Aorta (tissue), 5 donors: ENCODE results near the gene MTSS2. TPM values are rescaled to one million over a fixed set of nuclear protein-coding genes. Genes with fewer than 3 reads are reported as not detected.
"Not testable (repeated sequence)": the region's sequence is repeated elsewhere in the genome, so short reads cannot be mapped to it uniquely, and the experiment has no call there.

Experiments
- ATAC-seq: fragments of 200-7000 bp; cut with Tn5 transposase; one replicate; pipeline ENCODE4 v1.9.1; 2022; ENCODE audit warnings: moderate library complexity; ENCODE audit not compliant: low FRiP score
- DNase-seq, 2 donors: peaks; one replicate each; pipeline ENCODE4 v3.0.0-alpha.2; 2020
- H3K27ac ChIP-seq, 2 donors: one replicate each; pipeline ENCODE4 v1.5.1; 2013; ENCODE audit warnings: low read length in 2 of 2, mild to moderate bottlenecking in 2 of 2, moderate library complexity in 2 of 2, control low read depth in 1 of 2, inconsistent platforms in 1 of 2, low read depth in 1 of 2
- H3K27me3 ChIP-seq, 2 donors: one replicate each; pipeline ENCODE4 v1.6.1; 2013; ENCODE audit warnings: control low read depth in 1 of 2, low read length in 1 of 2, mild to moderate bottlenecking in 1 of 2, moderate library complexity in 1 of 2; ENCODE audit not compliant: insufficient read depth in 2 of 2, control insufficient read depth in 1 of 2
- H3K36me3 ChIP-seq, 2 donors: one replicate each; pipeline ENCODE4 v1.6.1; 2013; ENCODE audit warnings: control low read depth in 1 of 2, low read length in 1 of 2, mild to moderate bottlenecking in 1 of 2; ENCODE audit not compliant: insufficient read depth in 2 of 2, control insufficient read depth in 1 of 2
- H3K4me1 ChIP-seq, 2 donors: one replicate each; pipeline ENCODE4 v1.6.1; 2013; ENCODE audit warnings: low read length in 2 of 2, control low read depth in 1 of 2, mild to moderate bottlenecking in 1 of 2, moderate library complexity in 1 of 2; ENCODE audit not compliant: insufficient read depth in 2 of 2, control insufficient read depth in 1 of 2
- H3K4me3 ChIP-seq, 2 donors: one replicate each; pipeline ENCODE4 v1.5.1; 2013; ENCODE audit warnings: low read length in 2 of 2, control low read depth in 1 of 2, mild to moderate bottlenecking in 1 of 2
- H3K9me3 ChIP-seq: one replicate; pipeline ENCODE4 v1.6.1; 2013; ENCODE audit warnings: mild to moderate bottlenecking, low read length; ENCODE audit not compliant: control insufficient read depth
- WGBS, 2 donors: extraction: QIAGEN DNeasy Blood & Tissue Kit; methylation state at CpG; one replicate each; pipeline ENCODE4 v1.1.7; 2013; 5-methylcytosine and 5-hydroxymethylcytosine counted together
- intact Hi-C, 2 donors: fragments of 100-400 bp; cut with DNase I; formaldehyde crosslinking; loops; one replicate each; pipeline versions ENCODE4 v1.14.2 to v1.15.0; 2022
- polyA plus RNA-seq, 2 donors: library from polyadenylated mRNA; stranded (reverse); fragments of 200-250 nt; gene quantifications; one replicate each; pipeline ENCODE4 v1.2.3, GENCODE V29; 2013
- total RNA-seq, 2 donors: library from RNA; stranded (reverse); fragmentation: NEBNext Ultra II Directional; extraction: Animal tissue kit (Norgen Biotek cat#: 25700); gene quantifications; one replicate each; pipeline ENCODE4 v1.2.1, GENCODE V29; 2021
- donor health status: healthy with polysubstance abuse.
- donor health status: Bipolar disorder and iron deficiency.
- donor health status: DM: no; HTN: no; CAD: no.
- donor health status: DM: no; HTN: no; CAD: no.
- donor health status: DM: yes; HTN: yes; CAD: no.

MTSS2 gene
- total and polyA plus RNA-seq, 4 donors: 22.0 to 87.4 (median 49.6) TPM

DNA sequence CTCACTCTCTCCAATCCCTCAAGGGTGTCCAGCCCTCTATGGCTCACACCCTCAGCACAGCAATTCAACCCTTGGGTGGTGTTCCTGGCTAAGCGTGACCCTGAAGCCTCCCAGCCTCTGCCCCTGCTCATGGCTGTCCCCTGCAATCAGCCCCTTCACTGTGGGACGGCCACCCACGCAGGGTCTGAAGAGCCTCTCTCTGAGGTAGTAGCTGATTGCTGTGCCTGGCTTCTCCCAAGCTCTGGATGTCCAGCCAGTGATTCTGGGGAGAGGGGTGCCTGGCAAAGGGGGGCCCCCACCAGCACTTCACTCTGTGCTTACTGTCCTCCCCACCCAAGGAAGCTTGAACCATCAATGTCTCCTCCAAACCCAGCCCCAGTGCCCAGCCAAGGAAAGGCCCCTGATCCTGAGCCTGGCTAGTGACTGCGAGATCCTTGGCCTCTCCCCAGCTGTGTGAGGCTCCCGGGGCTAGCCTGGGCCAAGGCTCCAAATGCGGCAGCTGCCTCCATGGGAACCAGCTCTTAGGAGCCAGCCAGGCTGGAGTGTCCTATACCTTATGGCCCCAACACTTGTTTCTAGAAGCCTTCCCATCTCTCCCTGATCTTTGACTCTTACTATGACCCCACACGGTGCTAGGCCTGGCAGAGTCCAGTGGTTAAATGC lies 9.9 kb downstream of the MTSS2 start:
- Histone ChIP-seq H3K36me3 (peaks cover 0 to 5% of the 10 kb centered on the region in 2 donors), H3K27ac (no peak overlapping the region)
- intact Hi-C loops: loop anchor here in 1 of 2 donors (10.0 kb wide), 1 partner anchor 679 kb away; the partner anchor contains the start of gene CALB2

DNA sequence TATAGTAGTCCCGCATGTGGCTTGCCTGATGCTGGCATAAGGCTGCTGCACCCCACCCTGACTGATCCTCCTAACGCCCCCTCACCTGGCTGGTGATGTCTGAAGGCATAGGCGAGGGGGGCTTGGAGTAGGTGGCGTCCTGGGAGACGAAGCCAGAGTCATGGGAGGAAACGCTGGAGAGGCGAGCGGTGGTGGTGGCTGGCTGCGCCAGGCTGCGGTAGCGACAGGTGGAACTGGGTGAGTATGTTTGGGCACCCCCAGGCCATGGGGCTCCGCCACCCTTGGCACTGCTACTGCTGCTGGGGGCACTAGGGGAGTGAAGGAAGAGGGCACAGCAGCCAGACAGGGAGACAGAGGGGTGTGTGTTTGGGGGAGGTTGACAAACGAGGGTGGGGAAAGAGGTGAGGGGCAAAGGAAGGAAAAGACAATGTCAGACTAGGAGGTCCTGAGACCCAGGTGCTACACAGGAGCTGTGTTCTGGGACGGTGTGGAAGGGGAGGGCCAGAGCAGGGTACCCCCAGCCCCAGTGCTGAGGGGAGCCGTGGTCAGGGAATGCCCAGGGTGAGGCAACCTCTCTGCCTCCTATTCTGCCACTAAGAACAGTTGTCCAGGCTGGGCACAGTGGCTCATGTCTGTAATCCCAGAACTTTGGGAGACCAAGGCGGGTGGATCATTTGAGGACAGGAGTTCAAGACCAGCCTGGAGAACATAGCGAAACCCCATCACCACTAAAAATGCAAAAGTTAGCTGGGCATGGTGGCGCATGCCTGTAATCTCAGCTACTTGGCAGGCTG lies 11.4 kb downstream of the MTSS2 start:
- intact Hi-C loops: loop anchor here in 1 of 2 donors (10.0 kb wide), 1 partner anchor 680 kb away; the partner anchor contains the start of gene CALB2
- peaks cover 0 to 5% of the 10 kb centered on the region in 2 donors for H3K36me3 ChIP-seq
- DNase-seq (peak; percentile 30 to 59), ATAC-seq (no peak)
- no peak overlapping the region for H3K4me3 ChIP-seq
- no peaks in the 10 kb centered on the region for H3K9me3 ChIP-seq
- WGBS, 2 donors: 81 to 84% methylated on average over 18 of the region's 18 CpGs
- H3K4me1 ChIP-seq: no peaks in the 10 kb centered on the region
- no peaks in the 10 kb centered on the region for H3K27me3 ChIP-seq
- H3K27ac ChIP-seq: no peak overlapping the region

More for the DNA sequence above, 9.9 kb downstream of the MTSS2 start:
- Histone ChIP-seq H3K4me3 (no peak overlapping the region), H3K27me3 (no peaks in the 10 kb centered on the region), H3K9me3 (no peaks in the 10 kb centered on the region), H3K4me1 (no peaks in the 10 kb centered on the region)
- DNase-seq (peak; percentile 50 to 70), ATAC-seq (no peak)
- 53 to 58% methylated on average over 7 of the region's 7 CpGs for WGBS, 2 donors

DNA sequence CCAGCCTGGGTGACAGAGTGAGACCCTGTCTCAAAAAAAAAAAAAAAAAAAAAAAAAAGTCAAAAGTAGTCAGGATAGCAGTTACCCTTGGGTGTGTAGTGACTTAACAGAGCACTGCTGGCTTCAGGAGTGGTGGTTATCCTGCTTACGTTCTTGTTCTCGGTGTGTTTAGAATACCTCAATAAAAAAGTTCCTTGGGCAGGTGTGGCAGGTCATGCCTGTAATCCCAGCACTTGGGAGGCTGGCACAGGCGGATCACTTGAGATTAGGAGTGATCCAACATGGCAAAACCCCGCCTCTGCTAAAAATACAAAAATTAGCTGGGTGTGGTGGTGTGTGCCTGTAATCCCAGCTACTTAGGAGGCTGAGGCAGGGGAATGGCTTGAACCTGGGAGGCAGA lies 14.9 kb downstream of the MTSS2 start:
- 91 to 95% methylated on average over 4 of the region's 4 CpGs for WGBS, 2 donors
- H3K9me3 ChIP-seq, H3K4me1 ChIP-seq, H3K27ac ChIP-seq, H3K36me3 ChIP-seq, H3K27me3 ChIP-seq, ATAC-seq, H3K4me3 ChIP-seq: not testable (repeated sequence)
- DNase-seq: peak; percentile 9 to 14
- intact Hi-C loops: loop anchor here in 1 of 2 donors (10.0 kb wide), 1 partner anchor 684 kb away; the partner anchor contains the start of gene CALB2

DNA sequence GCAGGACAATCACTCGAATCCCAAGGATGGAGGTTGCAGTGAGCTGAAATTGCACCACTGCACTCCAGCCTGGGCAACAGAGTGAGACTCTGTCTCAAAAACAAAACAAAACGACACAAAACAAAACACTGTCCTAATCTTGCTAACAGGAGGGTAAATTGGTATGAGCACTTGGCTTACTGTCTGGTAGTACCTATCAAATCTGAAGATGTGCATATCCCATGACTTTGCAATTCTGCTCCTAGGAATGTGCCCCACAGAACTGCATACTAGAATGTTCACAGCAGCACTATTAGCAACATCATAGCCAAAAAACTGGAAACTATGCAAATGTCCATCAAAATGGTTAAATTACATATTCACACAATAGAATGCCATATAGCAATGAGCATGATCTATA lies 15.7 kb downstream of the MTSS2 start:
- H3K4me3 ChIP-seq: no peak overlapping the region
- intact Hi-C loops: loop anchor here in 1 of 2 donors (10.0 kb wide), 1 partner anchor 685 kb away; the partner anchor contains the start of gene CALB2
- H3K27ac ChIP-seq: no peak overlapping the region
- H3K9me3 ChIP-seq: no peaks in the 10 kb centered on the region
- H3K36me3 ChIP-seq: no peaks in the 10 kb centered on the region
- no peaks in the 10 kb centered on the region for H3K27me3 ChIP-seq
- no peaks in the 10 kb centered on the region for H3K4me1 ChIP-seq
- ATAC-seq (no peak), DNase-seq (no peak)
- WGBS, 2 donors: 90 to 92% methylated on average over 2 of the region's 2 CpGs

DNA sequence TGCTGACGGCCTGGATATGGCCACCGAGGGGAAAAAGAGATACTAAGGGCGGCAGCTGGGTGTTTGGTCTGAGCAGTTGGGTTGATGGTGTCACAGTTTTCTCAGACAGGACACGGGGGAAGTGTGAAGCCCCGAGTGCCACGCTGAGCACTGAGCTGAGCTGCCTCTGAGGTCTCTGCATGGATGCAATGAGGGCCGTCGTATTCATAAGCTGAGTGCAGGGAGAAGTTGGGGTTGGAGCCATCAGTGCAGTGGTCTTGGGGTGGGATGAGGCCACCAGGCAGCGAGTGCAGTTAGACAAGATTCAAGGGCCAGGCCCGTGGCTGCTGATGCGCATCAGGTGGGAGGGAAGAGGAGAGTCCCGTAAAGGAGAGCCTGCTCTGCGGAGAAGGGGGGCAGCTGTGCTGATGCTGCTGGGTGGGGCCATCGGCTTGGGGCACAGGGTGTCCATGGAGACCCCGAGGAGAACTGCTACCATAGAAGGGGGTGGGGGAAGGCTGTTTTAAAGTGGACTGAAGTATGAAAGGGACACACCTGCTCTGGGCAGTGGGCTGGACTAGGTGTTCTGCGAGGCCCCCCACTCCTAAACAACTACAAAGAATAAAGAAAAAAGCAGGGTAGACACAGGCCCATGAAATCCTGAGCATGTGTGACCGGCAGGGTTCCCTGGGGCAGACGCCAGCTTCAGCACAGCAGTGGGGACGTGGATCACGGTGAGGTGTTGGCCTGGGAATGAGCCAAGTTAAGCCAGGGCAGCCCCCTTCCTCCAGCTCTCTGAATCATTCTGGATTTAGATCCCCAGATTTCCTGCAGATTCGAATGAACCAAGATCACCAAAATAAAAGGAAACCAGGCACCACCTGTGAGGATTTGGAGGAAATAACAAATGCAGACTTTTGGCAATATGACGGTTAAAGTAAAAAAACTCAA lies 19.8 kb downstream of the MTSS2 start:
- no peaks in the 10 kb centered on the region for H3K4me1 ChIP-seq
- H3K4me3 ChIP-seq: no peak overlapping the region
- H3K9me3 ChIP-seq: no peaks in the 10 kb centered on the region
- H3K36me3 ChIP-seq: peaks cover 0 to 11% of the 10 kb centered on the region in 2 donors
- H3K27me3 ChIP-seq: no peaks in the 10 kb centered on the region
- 76 to 77% methylated on average over 22 of the region's 22 CpGs for WGBS, 2 donors
- ATAC-seq (no peak), DNase-seq (peak in 1 of 2 donors; percentile 65)
- intact Hi-C loops: no loop called here
- H3K27ac ChIP-seq: no peak overlapping the region

DNA sequence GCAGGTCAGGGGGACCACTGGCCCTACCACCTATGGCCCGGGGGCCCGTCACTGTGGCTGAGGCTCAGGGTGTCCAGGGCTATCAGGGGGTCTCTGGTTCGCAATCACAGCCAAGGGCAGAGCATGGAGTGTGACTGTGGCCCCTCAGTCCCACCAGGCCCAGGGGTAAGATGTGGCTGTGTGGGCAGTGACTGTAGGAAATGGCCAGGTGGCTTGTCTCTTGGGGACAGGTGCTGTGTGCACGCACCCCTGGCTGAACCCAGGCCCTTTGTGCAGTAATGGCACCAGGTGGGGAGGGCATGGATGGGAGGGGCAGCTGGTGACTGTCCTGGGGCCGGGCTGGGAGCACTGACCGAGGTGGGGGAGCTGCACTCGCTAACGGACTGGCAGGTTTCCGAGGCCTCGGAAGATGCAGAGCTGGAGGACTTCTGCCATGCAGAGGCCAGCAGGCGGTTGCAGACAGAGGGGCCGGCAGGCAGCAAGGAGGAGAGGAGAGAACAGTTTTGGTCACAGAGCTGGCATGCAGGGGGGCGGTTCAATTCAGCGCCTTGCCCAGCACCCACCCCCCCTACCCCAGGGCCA lies 20.6 kb downstream of the MTSS2 start:
- DNase-seq (peak in 1 of 2 donors; percentile 68), ATAC-seq (no peak)
- no peak overlapping the region for H3K27ac ChIP-seq
- intact Hi-C loops: no loop called here
- no peaks in the 10 kb centered on the region for H3K27me3 ChIP-seq
- H3K36me3 ChIP-seq: peaks cover 0 to 11% of the 10 kb centered on the region in 2 donors
- H3K4me1 ChIP-seq: no peaks in the 10 kb centered on the region
- WGBS, 2 donors: 82 to 83% methylated on average over 14 of the region's 14 CpGs
- no peaks in the 10 kb centered on the region for H3K9me3 ChIP-seq
- H3K4me3 ChIP-seq: no peak overlapping the region

DNA sequence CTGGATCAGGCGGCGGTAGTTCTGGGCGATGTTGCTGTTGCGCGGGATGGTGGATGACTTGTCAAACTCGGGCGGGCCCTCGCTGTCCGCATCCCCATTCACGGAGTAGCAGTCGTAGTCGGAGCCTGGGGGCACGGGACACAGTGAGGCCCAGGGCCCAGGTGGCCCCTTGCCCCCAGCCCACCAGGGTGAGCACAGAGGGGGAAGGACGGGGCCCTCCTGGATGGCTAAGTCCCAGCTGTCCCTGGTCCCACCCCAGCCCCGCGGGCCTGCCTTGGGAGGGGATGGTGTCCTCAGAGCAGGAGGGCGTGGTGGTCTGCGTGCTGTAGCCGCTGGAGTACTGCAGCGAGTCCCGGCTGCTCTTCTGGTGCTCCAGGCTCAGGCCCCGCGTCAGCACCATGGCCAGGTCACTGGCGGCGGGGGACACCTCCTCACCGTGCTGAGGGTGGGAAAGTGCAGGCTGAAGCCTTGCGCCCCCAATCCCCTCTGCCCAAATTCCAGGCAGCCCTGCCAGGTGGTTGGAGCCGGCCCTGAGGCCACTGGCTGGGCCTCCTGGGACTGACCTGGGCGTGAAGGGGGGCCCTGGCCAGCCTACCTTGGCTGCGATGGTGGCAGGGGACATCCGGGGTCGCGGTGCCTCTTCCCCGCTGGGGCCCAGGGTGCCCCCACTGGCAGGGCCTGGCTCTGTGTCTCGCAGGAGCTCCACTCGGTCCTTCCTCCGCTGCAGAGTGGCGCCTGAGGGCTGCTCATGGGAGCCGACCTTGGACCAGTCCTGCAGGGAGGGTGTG lies 21.3 kb downstream of the MTSS2 start:
- Histone ChIP-seq H3K27ac (no peak overlapping the region), H3K36me3 (peaks cover 0 to 11% of the 10 kb centered on the region in 2 donors)
- peak in 1 of 2 donors; percentile 68 for DNase-seq

More for the DNA sequence above, 21.3 kb downstream of the MTSS2 start:
- no peak overlapping the region for H3K4me3 ChIP-seq
- H3K27me3 ChIP-seq: no peaks in the 10 kb centered on the region
- H3K9me3 ChIP-seq: no peaks in the 10 kb centered on the region
- no peak for ATAC-seq
- WGBS, 2 donors: 82 to 85% methylated on average over 39 of the region's 39 CpGs
- intact Hi-C loops: no loop called here
- no peaks in the 10 kb centered on the region for H3K4me1 ChIP-seq
